NCI-H2107 (cell line): ENCODE measurements around the gene PRKCE.

Experiments
- DNase-seq: peaks from one replicate; lab custom pipeline; 2025; lab: John Stamatoyannopoulos, UW

Gene PRKCE

DNA sequence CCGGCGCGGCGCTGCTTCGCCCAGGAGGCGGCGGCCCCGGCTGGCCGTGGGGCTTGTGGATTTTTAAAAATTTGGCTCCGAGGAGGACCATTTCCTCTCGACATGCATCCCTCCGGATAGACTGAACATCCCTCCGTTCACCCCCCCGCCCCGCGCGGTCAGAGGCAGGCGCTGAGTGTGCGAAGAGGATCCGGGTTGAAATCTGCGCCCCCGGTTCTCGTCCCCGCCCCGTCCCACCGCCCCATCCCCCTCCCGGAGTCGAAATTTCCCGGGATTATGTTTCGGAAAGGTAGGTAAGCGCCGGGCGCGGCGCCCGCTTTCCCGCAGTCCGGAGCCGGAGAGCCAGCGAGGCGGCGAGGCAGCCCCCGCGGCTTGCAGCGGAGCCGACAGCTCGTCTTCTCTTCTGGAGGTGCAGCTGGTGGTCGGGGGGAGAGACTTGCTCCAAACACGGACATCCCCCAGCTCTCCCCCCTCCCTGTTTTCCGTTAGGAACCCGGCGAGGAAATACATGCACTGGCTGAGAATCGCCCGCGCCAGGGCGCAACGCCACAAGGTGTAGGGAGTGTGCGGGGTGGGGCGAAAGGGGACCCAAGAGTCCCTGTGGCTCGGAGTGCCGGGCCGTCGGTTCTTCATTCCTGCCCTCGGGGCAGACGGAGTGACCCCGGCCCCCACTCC lies at the start of gene PRKCE:
TSS of gene PRKCE (plus strand) at position 261 of the 675 bp plus-strand sequence.
- no peak for DNase-seq

DNA sequence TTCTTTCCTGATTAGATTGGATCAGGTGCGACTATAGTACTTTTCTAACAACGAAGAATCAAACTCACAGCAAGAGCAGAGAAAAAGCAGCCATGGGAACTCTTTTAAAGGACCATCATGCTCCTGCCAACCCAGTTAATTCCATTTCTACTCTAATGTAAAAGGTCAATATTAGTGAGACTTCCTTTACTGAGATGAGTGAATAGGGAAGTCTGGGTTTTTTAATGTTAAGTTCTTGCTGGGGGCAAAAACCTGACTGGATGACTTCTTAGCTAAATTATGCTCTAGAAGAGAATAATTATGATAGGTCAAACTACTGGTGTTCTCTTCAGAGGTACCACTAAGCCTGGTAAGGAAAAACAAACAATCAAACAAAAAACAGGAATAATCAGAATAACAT lies 48.9 kb upstream of the PRKCE start:
- no peak for DNase-seq

GRCh38 chr2:45605116-45605515 lies 46.4 kb upstream of the PRKCE start:
- DNase-seq, result no peak

- no peak for DNase-seq
These were observed 44.7 kb upstream of the PRKCE start for GRCh38 chr2:45606796-45607195.

DNA sequence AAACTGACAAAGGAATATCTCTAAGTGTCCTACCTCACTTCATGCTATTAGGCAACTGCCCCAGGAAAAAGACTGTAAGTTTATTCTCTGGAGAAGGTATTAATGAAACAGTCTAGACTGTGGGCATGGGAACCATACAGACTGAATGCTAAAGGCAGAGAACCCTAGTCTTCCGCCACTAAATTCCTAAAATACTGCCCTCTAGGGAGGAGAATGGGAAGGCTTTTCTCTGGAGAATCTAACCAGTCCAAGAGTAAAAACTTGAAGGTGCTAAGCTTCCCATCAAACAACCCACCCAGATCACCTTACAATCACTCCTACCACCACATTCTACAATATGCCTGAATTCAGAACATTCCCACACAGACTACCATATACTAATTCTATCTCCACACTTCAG lies 43.8 kb upstream of the PRKCE start:
- no peak for DNase-seq

DNA sequence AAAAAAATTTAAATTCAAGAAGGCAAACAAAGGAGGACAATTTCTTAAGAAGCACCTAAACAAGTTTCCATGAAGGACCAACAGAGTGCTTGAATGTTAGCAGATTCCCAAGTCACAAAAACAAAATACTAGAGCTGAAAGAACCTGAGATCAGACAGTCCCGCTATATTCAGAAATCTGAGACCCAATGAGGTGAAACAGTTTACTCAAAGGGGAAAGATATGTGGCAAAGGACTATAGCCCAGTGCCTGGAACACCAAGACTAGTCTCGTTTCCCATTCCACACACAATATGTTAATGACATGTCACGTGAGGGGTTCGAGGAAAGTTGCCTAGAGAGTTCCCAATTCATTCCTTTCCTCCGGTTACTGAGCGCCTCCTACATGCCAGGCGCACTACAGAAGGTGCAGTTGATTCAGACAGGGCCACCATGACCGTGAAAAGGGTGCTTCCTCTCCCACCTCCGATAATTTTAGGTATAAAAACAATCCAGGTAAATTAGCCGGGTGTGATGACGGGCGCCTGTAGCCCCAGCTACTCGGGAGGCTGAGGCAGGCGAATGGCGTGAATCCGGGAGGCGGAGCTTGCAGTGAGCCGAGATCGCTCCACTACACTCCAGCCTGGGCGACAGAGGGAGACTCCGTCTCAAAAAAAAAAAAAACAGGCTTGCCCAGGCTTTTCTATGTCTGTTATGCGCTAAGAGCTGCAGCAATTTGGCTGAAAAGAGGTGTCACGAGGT lies 41.0 kb upstream of the PRKCE start:
- DNase-seq, result peak; percentile 22

- peak; percentile 92 for DNase-seq
These were observed 40.2 kb upstream of the PRKCE start, which contains the start of gene SRBD1 for GRCh38 chr2:45611020-45611859. Gene SRBD1, minus strand, starts transcription at chr2:45611267. Its CDS starts 5,826 bp downstream, at chr2:45605441.

DNA sequence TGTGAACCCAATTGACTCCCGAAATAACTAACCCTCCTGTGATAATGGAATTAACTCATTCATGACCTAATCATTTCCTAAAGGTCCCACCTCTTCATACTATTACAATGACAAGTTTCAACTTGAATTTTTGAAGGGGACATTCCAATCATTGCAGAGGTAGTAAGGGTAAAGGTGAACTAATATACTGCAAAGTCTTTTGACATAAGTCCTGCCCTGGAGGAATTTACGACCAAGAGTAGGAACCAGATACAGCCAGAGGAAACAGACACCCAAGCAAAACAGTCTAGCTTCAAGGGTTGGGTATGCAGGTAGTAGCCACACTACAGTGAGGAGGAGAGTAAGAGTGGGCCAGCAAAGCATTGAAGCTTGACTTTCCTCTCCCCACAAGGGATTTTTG lies 39.2 kb upstream of the PRKCE start:
- DNase-seq, result no peak

- no peak for DNase-seq
These were observed 38.7 kb upstream of the PRKCE start for GRCh38 chr2:45612731-45613130.

DNA sequence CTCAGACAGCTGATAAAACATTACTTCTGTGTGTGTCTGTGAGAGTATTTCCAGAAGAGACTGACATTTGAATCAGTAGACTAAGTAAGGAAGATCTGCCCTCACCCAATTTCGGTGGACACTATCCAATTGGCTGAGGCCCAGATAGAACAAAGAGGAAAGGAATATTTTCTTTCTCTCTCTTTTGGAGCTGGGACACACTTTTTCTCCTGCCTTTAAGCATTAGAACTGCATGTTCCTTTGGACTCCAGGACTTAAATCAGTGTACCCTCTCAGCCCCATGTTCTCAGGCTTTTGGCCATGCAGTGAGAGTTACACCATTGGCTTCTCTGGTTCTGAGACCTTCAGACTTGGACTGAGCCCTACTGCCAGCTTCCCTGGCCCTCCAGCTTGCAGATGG lies 37.1 kb upstream of the PRKCE start:
- no peak for DNase-seq

DNA sequence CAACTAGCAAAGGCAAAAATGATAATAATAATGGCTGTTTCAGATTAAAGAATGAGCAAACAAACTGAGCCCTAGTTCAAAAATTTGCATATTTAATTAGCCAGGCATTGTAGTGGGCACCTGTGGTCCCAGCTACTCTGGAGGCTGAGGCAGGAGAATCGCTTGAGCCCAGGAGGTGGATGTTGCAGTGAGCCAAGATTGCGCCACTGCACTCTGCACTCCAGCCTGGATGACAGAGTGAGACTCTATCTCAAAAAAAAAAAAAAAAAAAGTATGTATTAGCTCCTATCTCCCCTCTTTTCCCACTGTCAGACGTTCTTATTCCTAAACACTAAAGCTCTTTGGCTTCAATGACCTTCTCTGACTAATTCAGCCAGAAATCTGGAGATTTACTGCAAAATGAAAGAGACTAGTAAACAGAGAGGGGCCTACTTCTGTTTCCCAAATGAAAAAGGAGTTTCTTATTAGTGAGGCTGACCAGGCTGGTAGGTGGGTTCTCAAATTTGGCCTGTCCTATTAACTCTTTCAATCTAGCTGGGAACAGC lies 36.5 kb upstream of the PRKCE start:
- DNase-seq, result no peak

- DNase-seq, result no peak
These were observed 34.6 kb upstream of the PRKCE start for GRCh38 chr2:45616658-45617411.

DNA sequence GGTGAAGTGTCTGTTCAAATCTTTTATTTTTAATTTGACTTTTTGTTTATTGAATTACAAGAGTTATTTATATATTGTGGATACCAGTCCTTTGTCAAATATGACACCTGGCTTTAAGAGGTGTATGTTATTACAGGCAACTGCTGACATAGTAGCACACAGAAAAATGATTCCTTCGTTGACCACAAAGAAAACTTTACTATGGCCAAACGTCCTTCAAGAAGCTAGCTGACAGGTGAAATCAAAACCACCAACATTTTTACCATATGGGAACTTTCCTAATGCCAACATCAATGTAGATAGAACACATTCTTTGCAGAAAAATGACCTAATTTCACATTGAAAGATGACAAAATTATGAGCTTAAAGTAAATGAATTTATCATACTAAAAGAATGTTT lies 34.0 kb upstream of the PRKCE start:
- no peak for DNase-seq

- DNase-seq, result no peak
These were observed 29.0 kb upstream of the PRKCE start for GRCh38 chr2:45622336-45623075.

DNA sequence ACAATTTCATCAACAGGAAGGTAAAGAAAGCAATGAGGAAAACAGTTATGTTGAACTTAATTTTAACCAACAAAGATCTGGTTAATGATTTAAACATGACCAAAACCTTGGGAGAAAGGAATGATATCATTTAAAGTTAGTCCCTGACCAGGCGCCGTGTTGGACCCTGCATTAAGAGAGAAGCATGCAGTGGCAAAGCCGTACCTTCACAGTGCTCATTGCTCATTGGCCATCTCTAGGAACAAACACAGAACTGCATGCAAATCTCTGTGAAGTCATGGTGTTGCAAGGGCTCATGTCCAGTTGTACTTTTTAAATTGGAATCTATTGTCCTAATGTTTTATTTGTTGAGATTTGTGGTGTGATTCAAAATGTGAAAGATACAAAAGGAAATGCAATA lies 28.4 kb upstream of the PRKCE start:
- no peak for DNase-seq

- DNase-seq, result no peak
These were observed 25.7 kb upstream of the PRKCE start for GRCh38 chr2:45625824-45626223.

- no peak for DNase-seq
These were observed 24.9 kb upstream of the PRKCE start for GRCh38 chr2:45626387-45627221.

DNA sequence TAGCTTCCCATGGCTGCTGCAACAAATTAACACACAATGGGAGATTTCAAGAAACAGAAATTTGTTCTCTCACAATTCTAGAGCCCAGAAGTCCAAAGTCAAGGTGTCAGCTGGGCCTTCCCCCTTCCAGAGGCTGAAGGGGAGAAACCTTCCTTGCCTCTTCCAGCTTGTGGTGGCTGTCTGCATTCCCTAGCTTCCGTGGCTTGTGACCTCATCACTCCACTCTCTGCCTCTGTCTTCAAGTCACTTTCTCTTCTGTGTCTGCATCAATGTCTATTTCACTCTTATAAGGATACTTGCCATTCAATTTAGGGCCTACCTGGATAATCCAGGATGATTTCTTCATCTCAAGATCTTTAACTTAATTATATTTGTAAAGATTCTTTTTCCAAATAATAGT lies 23.6 kb upstream of the PRKCE start:
- DNase-seq, result no peak

DNA sequence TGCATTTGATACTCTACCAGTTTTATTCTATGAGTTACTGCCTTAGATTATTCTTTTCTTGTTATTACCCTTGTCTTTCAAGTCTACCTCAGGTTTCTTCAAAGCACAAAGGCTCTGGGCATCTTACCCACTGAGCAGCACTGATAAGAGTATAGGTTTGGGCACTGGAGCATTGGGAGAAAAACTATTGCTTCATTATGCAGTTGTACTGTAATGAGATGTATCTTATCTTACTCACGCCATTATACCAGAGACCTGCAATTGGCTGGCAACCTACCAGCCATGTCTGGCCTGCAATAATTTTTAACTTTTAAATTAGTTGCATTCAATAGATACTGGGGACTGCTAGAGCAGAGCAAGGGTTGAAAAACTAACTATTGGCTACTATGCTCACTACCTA lies 21.5 kb upstream of the PRKCE start:
- DNase-seq, result no peak

GRCh38 chr2:45631319-45631718 lies 20.2 kb upstream of the PRKCE start:
- no peak for DNase-seq
